ENCODE results near the gene EYA2. TPM values are rescaled to one million over a fixed set of nuclear protein-coding genes. Genes with fewer than 3 reads are reported as not detected.

Gene EYA2
- total and polyA plus RNA-seq, 2 donors from 2014 or later = 2.6 to 7.9 TPM

DNA sequence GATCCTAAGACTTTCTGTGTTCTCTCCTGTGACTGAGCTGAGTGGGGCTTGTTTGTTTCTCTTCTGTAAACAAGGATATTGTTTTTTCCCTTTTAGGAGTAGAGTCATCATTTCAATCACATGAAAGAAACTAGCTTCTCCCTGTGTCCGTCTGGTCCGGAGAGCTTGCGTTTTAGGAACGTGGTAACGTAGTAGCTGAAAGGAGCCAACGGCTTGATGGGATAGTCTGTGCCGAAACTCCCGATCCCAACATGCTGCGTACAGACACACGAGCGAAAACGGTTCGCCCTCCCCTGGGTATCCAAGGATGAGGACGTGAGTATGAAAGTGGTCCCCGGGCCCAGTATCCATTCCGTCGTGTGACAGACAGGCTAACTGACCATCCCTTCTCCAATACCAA, 315.3 kb downstream of the EYA2 start:
- DNase-seq (no peak), FAIRE-seq (no peak)
- no peaks in the 10 kb centered on the region for H3K9me3 ChIP-seq (ENCODE audit: control insufficient read depth in 2 of 3, insufficient read depth in 1 of 3, low read length in 3 of 3)
- no peaks in the 10 kb centered on the region for H3K4me1 ChIP-seq (ENCODE audit: control insufficient read depth in 2 of 3, insufficient read depth in 2 of 3, low read depth in 1 of 3, low read length in 3 of 3)
- H3K4me3 ChIP-seq (ENCODE audit: low read length in 3 of 3) = no peak overlapping the region
- H3K9ac ChIP-seq (ENCODE audit: low read length in 3 of 3) = no peak overlapping the region
- TF ChIP-seq, protein P1, sequence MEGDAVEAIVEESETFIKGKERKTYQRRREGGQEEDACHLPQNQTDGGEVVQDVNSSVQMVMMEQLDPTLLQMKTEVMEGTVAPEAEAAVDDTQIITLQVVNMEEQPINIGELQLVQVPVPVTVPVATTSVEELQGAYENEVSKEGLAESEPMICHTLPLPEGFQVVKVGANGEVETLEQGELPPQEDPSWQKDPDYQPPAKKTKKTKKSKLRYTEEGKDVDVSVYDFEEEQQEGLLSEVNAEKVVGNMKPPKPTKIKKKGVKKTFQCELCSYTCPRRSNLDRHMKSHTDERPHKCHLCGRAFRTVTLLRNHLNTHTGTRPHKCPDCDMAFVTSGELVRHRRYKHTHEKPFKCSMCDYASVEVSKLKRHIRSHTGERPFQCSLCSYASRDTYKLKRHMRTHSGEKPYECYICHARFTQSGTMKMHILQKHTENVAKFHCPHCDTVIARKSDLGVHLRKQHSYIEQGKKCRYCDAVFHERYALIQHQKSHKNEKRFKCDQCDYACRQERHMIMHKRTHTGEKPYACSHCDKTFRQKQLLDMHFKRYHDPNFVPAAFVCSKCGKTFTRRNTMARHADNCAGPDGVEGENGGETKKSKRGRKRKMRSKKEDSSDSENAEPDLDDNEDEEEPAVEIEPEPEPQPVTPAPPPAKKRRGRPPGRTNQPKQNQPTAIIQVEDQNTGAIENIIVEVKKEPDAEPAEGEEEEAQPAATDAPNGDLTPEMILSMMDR (IDR thresholded peaks at IDR 0.05; ENCODE audit: borderline replicate concordance, extremely low read depth, insufficient read depth) = no peak
- no peak overlapping the region for H3K27ac ChIP-seq (ENCODE audit: low read depth in 2 of 2, low read length in 2 of 2)
- intact Hi-C loops (cut with DNase I) = no loop called here
- H3K36me3 ChIP-seq (ENCODE audit: control insufficient read depth in 2 of 3, insufficient read depth in 3 of 3, low read length in 3 of 3) = peaks cover 5 to 35% (median 34%) of the 10 kb centered on the region in 3 donors
- no peaks in the 10 kb centered on the region for H3K27me3 ChIP-seq (ENCODE audit: control insufficient read depth, insufficient read depth, low read length)

DNA sequence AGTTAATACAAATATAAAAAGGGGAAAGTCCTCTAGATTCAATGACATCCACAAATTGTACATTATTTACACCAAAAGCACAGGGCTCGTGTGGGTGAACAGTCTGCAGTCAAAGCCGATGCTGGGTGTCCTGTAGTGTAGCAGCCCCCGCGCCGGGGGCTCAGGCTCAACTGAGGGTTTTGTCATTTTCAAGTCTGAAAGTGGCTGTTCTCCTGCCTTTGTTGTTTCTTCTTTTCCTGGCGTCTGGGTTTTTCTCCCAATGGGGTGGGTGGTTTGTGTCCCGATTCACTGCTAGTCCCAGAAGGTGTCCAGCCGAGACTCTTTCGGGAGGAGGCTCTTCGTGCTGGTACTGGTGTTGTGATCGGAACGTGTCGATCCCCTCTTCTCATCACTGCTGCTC, 315.8 kb downstream of the EYA2 start:
- H3K36me3 ChIP-seq (ENCODE audit: control insufficient read depth in 2 of 3, insufficient read depth in 3 of 3, low read length in 3 of 3) = peaks cover 5 to 37% (median 35%) of the 10 kb centered on the region in 3 donors
- no peak overlapping the region for H3K4me3 ChIP-seq (ENCODE audit: low read length in 3 of 3)
- no peak for DNase-seq
- FAIRE-seq = no peak
- TF ChIP-seq, protein P1 (IDR thresholded peaks at IDR 0.05; ENCODE audit: borderline replicate concordance, extremely low read depth, insufficient read depth) = no peak
- intact Hi-C loops (cut with DNase I) = no loop called here
- no peak overlapping the region for H3K9ac ChIP-seq (ENCODE audit: low read length in 3 of 3)
- no peaks in the 10 kb centered on the region for H3K27me3 ChIP-seq (ENCODE audit: control insufficient read depth, insufficient read depth, low read length)
- H3K9me3 ChIP-seq (ENCODE audit: control insufficient read depth in 2 of 3, insufficient read depth in 1 of 3, low read length in 3 of 3) = no peaks in the 10 kb centered on the region
- H3K4me1 ChIP-seq (ENCODE audit: control insufficient read depth in 2 of 3, insufficient read depth in 2 of 3, low read depth in 1 of 3, low read length in 3 of 3) = no peaks in the 10 kb centered on the region
- H3K27ac ChIP-seq (ENCODE audit: low read depth in 2 of 2, low read length in 2 of 2) = no peak overlapping the region

DNA sequence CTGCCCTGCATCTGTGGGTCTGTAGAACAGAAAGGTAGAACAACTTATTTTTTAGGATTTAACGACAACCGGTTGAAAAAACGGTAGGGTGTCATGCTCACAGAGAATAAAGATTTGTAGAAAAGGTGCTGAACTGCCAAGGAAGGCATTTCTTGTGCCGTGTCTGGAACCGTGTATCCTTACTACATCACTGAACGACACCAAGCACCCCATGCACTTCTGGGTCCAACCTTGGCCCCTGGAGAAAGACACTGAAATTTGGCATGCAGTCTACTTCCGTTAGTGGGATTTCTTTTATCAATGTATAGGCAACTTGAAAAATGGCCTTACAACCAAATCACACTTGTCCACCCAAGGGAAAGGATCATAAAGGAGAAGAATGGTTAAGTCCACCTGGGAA, 316.4 kb downstream of the EYA2 start:
- H3K9me3 ChIP-seq (ENCODE audit: control insufficient read depth in 2 of 3, insufficient read depth in 1 of 3, low read length in 3 of 3) = no peaks in the 10 kb centered on the region
- H3K27me3 ChIP-seq (ENCODE audit: control insufficient read depth, insufficient read depth, low read length) = no peaks in the 10 kb centered on the region
- no peak overlapping the region for H3K27ac ChIP-seq (ENCODE audit: low read depth in 2 of 2, low read length in 2 of 2)
- no peak overlapping the region for H3K9ac ChIP-seq (ENCODE audit: low read length in 3 of 3)
- H3K4me3 ChIP-seq (ENCODE audit: low read length in 3 of 3) = no peak overlapping the region
- no peak for DNase-seq
- H3K4me1 ChIP-seq (ENCODE audit: control insufficient read depth in 2 of 3, insufficient read depth in 2 of 3, low read depth in 1 of 3, low read length in 3 of 3) = no peaks in the 10 kb centered on the region
- no peak for FAIRE-seq
- TF ChIP-seq, protein P1 (IDR thresholded peaks at IDR 0.05; ENCODE audit: borderline replicate concordance, extremely low read depth, insufficient read depth) = no peak
- intact Hi-C loops (cut with DNase I) = no loop called here
- peaks cover 5 to 42% (median 40%) of the 10 kb centered on the region in 3 donors for H3K36me3 ChIP-seq (ENCODE audit: control insufficient read depth in 2 of 3, insufficient read depth in 3 of 3, low read length in 3 of 3)

DNA sequence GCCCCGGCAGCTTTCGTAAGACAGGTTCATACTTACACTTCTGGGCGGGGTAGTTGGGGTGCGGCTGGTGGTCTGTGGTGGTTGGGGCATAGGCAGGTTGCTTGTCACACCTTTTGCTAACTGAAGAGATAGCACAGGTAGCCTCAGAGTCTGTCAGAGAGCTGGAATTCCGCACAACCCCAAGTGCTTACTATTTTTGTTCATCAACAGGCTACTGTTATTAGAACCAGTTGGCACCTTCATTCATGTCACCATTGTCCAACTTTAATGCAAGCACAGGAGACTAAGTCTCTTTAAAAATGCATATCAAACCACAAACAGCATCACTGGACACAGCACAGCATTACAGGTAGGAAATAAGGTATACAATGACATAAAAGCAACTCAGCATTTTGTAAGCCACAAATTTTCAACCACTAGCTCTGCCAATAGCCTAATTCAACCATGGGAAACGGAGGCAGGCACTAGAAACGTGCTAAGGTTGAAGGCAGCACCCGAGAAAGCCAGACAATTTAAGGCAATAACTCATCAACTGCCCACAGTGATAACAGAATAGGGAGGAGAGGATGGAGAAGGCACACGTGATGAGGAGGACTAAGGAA, 318.1 kb downstream of the EYA2 start:
- FAIRE-seq = no peak
- intact Hi-C loops (cut with DNase I) = no loop called here
- TF ChIP-seq, protein P1 (IDR thresholded peaks at IDR 0.05; ENCODE audit: borderline replicate concordance, extremely low read depth, insufficient read depth) = no peak
- no peak overlapping the region for H3K4me3 ChIP-seq (ENCODE audit: low read length in 3 of 3)
- H3K9me3 ChIP-seq (ENCODE audit: control insufficient read depth in 2 of 3, insufficient read depth in 1 of 3, low read length in 3 of 3) = no peaks in the 10 kb centered on the region
- H3K4me1 ChIP-seq (ENCODE audit: control insufficient read depth in 2 of 3, insufficient read depth in 2 of 3, low read depth in 1 of 3, low read length in 3 of 3) = no peaks in the 10 kb centered on the region
- no peak for DNase-seq
- H3K27ac ChIP-seq (ENCODE audit: low read depth in 2 of 2, low read length in 2 of 2) = no peak overlapping the region
- no peak overlapping the region for H3K9ac ChIP-seq (ENCODE audit: low read length in 3 of 3)
- no peaks in the 10 kb centered on the region for H3K27me3 ChIP-seq (ENCODE audit: control insufficient read depth, insufficient read depth, low read length)
- H3K36me3 ChIP-seq (ENCODE audit: control insufficient read depth in 2 of 3, insufficient read depth in 3 of 3, low read length in 3 of 3) = peaks cover 10 to 48% (median 40%) of the 10 kb centered on the region in 3 donors

Measured in kidney (tissue), 14 donors.